Activated gamma-delta T cell (primary cell): ENCODE measurements around the gene EXOC5.

Source experiments
- DNase-seq: peaks from one replicate; lab custom pipeline; 2025; lab: John Stamatoyannopoulos, UW
- total RNA-seq, 2 donors: gene quantifications; one replicate each; lab custom pipeline; 2026; lab: John Stamatoyannopoulos, UW

The EXOC5 gene, protein sequence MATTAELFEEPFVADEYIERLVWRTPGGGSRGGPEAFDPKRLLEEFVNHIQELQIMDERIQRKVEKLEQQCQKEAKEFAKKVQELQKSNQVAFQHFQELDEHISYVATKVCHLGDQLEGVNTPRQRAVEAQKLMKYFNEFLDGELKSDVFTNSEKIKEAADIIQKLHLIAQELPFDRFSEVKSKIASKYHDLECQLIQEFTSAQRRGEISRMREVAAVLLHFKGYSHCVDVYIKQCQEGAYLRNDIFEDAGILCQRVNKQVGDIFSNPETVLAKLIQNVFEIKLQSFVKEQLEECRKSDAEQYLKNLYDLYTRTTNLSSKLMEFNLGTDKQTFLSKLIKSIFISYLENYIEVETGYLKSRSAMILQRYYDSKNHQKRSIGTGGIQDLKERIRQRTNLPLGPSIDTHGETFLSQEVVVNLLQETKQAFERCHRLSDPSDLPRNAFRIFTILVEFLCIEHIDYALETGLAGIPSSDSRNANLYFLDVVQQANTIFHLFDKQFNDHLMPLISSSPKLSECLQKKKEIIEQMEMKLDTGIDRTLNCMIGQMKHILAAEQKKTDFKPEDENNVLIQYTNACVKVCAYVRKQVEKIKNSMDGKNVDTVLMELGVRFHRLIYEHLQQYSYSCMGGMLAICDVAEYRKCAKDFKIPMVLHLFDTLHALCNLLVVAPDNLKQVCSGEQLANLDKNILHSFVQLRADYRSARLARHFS
- total RNA-seq = 88.3 to 94.3 reads per million in 2 donors

DNA sequence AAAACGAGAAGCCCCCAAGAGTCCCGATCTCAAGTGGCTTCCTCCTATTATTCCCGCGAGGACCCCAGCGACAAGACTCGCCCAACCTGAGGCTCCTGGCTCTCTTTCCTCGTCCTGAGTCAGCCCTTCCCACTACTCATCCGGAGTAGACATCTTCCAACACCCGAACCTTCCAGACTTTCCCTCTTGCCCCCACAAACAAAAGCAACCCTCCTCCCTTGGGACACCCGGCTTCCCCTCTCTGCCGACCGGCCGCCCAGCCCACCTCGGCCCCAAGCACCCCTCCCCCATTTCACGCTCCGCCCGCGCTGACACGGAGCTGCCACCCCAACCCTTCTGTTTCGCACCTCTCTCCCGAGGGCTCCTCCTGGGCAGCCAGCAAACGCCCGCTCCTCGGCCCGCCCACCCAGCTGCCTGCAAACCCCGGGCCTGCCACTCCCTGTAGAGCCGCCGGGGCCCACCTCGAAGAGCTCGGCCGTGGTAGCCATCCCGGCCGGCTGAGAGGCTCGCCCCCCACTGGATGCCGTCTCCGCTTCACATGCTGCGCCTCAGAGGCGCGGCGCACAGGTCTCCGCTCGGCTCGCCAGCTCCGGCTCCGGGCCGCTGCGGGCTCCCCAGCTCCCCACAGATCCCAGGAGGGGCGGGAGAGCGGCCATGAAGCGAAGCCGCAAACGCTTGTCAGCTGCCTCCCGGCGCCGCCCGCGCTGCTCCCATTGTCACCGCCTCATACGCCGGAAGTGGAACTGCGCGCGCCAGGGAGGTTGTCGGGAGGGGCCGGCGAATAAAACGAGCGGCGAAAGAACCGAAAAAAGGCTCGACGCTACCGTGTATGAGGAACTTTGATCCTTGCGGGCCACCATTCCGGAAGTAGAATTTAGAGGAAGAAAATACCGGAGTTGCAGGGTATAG, at the start of gene EXOC5, which contains the start of gene AP5M1:
EXOC5 (minus strand) TSS at position 745 of the 909 bp plus-strand sequence; CDS start at position 488, 257 bp downstream.
AP5M1 (plus strand) TSS at position 811 of the 909 bp plus-strand sequence. CDS start 344 bp downstream, outside the sequence.
- DNase-seq = peak; percentile 87

DNA sequence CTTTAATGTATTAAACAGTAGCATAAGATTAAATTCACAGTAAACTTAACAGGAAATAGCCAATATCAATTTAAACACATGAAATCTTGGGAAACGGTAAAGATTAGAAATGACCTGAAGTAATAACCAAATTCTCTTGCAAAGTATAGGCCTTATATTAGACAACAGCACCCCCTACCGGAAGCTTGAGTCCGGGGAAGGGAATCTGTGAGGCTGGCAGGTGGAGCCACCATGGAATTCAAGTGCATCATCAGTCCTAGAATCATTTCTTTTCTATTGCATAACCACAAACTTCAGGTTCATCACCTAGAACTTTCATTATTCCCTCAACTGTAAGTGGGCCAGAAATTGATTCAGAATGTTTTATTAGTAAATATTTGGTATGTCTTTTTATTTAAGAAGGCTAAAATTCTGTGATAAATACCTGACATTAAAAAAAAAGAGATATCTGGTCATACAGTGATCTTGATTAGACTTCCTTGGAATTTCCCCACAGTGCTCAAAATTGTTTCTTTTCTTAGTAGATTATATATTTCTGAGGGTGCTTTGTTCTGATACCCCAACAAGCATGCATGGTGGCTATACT, 48.6 kb upstream of the EXOC5 start:
- no peak for DNase-seq

GRCh38 chr14:57314396-57315089, 45.8 kb upstream of the EXOC5 start:
- DNase-seq = no peak

GRCh38 chr14:57302883-57303282, 34.2 kb upstream of the EXOC5 start:
- no peak for DNase-seq

DNA sequence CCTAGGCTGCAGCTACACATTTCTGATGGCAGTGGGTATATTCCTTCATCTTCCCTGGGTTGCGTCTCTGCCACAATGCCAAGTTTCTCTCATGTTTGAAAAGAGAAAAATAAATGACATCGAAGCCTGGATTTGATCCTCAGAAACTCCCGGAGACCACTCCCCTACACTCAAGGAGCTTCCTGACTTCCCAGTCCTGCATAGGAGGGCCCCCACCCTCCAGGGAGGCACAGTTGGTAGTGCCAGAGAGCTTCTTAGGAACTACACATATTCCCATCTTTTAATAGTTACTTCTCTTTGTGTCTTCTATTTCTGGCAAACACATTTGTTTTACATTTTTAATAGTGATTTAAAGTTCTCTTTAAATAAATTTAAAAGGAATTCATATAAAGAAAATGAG, 30.8 kb upstream of the EXOC5 start:
- DNase-seq = no peak

DNA sequence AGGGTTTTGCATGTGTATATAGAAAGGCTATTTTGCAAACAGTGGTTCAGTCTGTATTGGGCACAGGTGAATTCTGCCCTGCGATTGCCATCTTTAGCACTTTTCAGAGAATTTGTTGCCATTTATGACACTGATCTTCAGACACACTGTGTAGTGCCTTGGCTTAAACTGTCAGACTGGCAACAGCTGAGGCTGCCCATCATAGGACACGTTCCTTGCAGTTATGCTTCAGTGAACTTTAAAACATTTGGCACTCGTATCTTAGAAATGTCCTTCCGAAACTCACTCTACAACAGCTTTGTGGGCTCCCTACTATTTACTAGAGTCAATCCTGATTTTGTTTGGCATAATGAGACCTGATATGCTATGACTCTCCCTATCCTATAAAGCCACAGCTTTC, 29.1 kb upstream of the EXOC5 start:
- no peak for DNase-seq

GRCh38 chr14:57295239-57295638, 26.5 kb upstream of the EXOC5 start:
- DNase-seq = no peak

- no peak for DNase-seq
These were observed 25.4 kb upstream of the EXOC5 start for GRCh38 chr14:57293866-57294837.

GRCh38 chr14:57291692-57292647, 23.3 kb upstream of the EXOC5 start:
- no peak for DNase-seq

- no peak for DNase-seq
These were observed 22.0 kb upstream of the EXOC5 start for GRCh38 chr14:57290751-57291150.

DNA sequence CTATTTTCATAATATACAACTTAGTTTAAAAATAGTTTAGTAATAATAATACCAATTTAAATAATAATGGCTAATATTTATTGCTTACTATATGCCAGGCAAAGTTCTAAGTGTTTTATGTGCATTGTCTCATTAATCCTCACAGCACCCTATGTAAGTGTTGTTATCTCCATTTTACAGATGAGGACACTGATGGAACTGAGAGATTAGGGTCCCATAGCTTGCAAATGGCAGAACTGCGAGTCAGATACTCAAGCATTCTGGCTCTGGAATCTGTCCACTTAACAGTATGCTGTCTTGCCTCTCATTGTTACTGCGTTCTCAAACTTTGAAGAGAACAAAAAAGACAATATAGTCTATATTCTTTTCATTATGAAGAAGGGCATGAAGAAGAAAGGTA, 19.0 kb upstream of the EXOC5 start:
- no peak for DNase-seq

GRCh38 chr14:57277062-57277461, 8.4 kb upstream of the EXOC5 start:
- DNase-seq = no peak

- no peak for DNase-seq
These were observed 6.4 kb upstream of the EXOC5 start for GRCh38 chr14:57275023-57275664.

DNA sequence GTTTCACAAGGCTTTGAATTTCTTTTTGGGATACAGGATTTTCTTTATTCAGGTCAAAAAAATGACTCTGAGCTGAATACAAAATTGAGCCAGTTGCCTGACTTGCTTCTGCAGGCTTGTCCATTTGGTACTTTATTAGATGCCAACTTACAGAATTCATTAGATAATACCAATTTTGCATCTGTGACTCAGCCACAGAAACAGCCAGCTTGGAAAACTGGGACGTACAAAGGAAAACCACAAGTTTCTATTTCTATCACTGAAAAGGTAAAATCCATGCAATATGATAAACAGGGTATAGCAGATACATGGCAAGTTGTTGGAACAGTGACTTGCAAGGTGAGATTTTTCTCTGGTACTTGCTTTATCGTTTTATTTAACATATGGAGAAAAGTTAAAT, 5.8 kb upstream of the EXOC5 start:
- DNase-seq = no peak

DNA sequence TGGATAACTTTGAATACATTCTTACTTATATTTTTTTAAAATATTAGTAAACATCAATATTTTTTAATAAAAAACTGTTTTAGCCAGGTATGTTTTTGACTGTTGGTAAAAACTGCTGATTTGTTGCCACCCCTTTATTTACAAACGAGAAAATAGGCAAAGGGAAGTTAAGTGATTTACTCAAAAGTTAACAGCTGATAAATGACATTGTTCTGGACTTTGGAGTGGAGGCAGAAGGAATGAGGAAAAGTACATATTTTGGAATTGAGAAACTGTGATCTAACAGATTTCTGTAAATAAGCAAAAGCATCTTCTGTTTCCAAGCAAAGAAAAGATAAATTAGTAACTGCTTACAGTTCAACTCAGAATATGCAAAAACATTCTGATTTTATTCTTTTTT, 4.5 kb upstream of the EXOC5 start:
- no peak for DNase-seq

GRCh38 chr14:57266065-57266464, 2.6 kb downstream of the EXOC5 start:
- no peak for DNase-seq

DNA sequence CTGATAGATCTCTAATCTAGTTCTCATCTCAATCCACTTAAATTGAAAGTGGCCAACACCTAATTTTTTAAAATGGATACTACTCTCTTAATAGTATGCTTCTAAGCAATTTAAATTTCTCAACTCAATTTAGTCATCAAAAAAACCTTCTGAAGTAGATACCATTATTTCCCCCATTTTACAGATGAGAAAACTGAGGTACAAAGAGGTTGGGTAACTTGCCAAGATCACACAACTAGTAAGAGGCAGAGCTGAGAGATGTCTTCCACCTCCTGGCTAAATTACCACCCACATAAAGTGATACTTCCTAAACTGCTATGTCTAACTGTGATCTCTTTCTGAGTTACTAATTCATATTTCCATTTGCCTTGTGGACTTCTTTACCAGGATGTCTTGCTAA, 6.6 kb downstream of the EXOC5 start:
- DNase-seq = no peak

- DNase-seq = no peak
These were observed 7.1 kb downstream of the EXOC5 start for GRCh38 chr14:57261604-57262003.
